ENCODE results near the gene KCNJ6.

KCNJ6 gene

GRCh38 chr21:37620401-37620800 lies 295.9 kb downstream of the KCNJ6 start:
- no peak overlapping the region for H3K23ac ChIP-seq (ENCODE audit: low read length in 2 of 2)
- no peak overlapping the region for H3K27ac ChIP-seq (ENCODE audit: low read length, poor library complexity, severe bottlenecking)
- DNase-seq: no peak
- no peaks in the 10 kb centered on the region for H3K9me3 ChIP-seq (ENCODE audit: control insufficient read depth, low read length)
- no peak overlapping the region for H2BK15ac ChIP-seq (ENCODE audit: low read depth, poor library complexity, severe bottlenecking)
- no peak overlapping the region for H2BK12ac ChIP-seq (ENCODE audit: low read length in 2 of 2)
- no peak overlapping the region for H2AFZ ChIP-seq (ENCODE audit: low read depth, low read length)
- H3K18ac ChIP-seq (ENCODE audit: low read depth in 1 of 2, low read length in 2 of 2): no peak overlapping the region
- no peaks in the 10 kb centered on the region for H3K4me1 ChIP-seq (ENCODE audit: control insufficient read depth, insufficient read depth, low read depth, low read length)
- H3K14ac ChIP-seq (ENCODE audit: low read length in 2 of 2): no peak overlapping the region
- no peak overlapping the region for H3K4ac ChIP-seq (ENCODE audit: low read depth in 1 of 2, low read length in 2 of 2)
- no peaks in the 10 kb centered on the region for H3K79me1 ChIP-seq (replicated peaks; ENCODE audit: low read length, poor library complexity, severe bottlenecking)
- H3K4me3 ChIP-seq (ENCODE audit: insufficient read depth in 1 of 2, low read depth in 1 of 2, low read length in 2 of 2): no peak overlapping the region
- no peak overlapping the region for H4K91ac ChIP-seq (ENCODE audit: low read length)
- H3K9ac ChIP-seq (ENCODE audit: low read length): no peak overlapping the region
- H4K8ac ChIP-seq (ENCODE audit: low read length): no peak overlapping the region
- no peak overlapping the region for H2BK120ac ChIP-seq (ENCODE audit: low read depth, low read length)
- no peak overlapping the region for H2BK5ac ChIP-seq (ENCODE audit: low read depth, low read length, poor library complexity, severe bottlenecking)
- peaks cover 0 to 8% of the 10 kb centered on the region in 2 experiments for H3K36me3 ChIP-seq (ENCODE audit: control insufficient read depth in 1 of 2, insufficient read depth in 2 of 2, low read depth in 1 of 2, low read length in 2 of 2)
- H2AK5ac ChIP-seq (ENCODE audit: low read length, severe bottlenecking): no peak overlapping the region
- no peak overlapping the region for H3K4me2 ChIP-seq (ENCODE audit: low read length, poor library complexity, severe bottlenecking)
- H3K27me3 ChIP-seq (ENCODE audit: control insufficient read depth in 1 of 2, insufficient read depth in 1 of 2, low read length in 2 of 2): peaks cover 0 to 22% of the 10 kb centered on the region in 2 experiments

- Histone ChIP-seq H3K4me2 (ENCODE audit: low read length, poor library complexity, severe bottlenecking) (no peak overlapping the region), H3K9ac (ENCODE audit: low read length) (no peak overlapping the region), H3K9me3 (ENCODE audit: control insufficient read depth, low read length) (no peaks in the 10 kb centered on the region), H3K23ac (ENCODE audit: low read length in 2 of 2) (no peak overlapping the region), H3K79me1 (replicated peaks; ENCODE audit: low read length, poor library complexity, severe bottlenecking) (no peaks in the 10 kb centered on the region), H3K36me3 (ENCODE audit: control insufficient read depth in 1 of 2, insufficient read depth in 2 of 2, low read depth in 1 of 2, low read length in 2 of 2) (peaks cover 0 to 8% of the 10 kb centered on the region in 2 experiments), H3K18ac (ENCODE audit: low read depth in 1 of 2, low read length in 2 of 2) (no peak overlapping the region), H2BK15ac (ENCODE audit: low read depth, poor library complexity, severe bottlenecking) (no peak overlapping the region), H2BK120ac (ENCODE audit: low read depth, low read length) (no peak overlapping the region), H3K14ac (ENCODE audit: low read length in 2 of 2) (no peak overlapping the region), H4K91ac (ENCODE audit: low read length) (no peak overlapping the region), H3K27ac (ENCODE audit: low read length, poor library complexity, severe bottlenecking) (no peak overlapping the region), H2BK12ac (ENCODE audit: low read length in 2 of 2) (no peak overlapping the region), H4K8ac (ENCODE audit: low read length) (no peak overlapping the region), H3K4me3 (ENCODE audit: insufficient read depth in 1 of 2, low read depth in 1 of 2, low read length in 2 of 2) (no peak overlapping the region), H3K27me3 (ENCODE audit: control insufficient read depth in 1 of 2, insufficient read depth in 1 of 2, low read length in 2 of 2) (peaks cover 0 to 22% of the 10 kb centered on the region in 2 experiments), H3K4me1 (ENCODE audit: control insufficient read depth, insufficient read depth, low read depth, low read length) (no peaks in the 10 kb centered on the region), H3K4ac (ENCODE audit: low read depth in 1 of 2, low read length in 2 of 2) (no peak overlapping the region), H2AFZ (ENCODE audit: low read depth, low read length) (no peak overlapping the region), H2AK5ac (ENCODE audit: low read length, severe bottlenecking) (no peak overlapping the region), H2BK5ac (ENCODE audit: low read depth, low read length, poor library complexity, severe bottlenecking) (no peak overlapping the region)
- DNase-seq: no peak
- WGBS: 92% methylated on average over 7 of the region's 7 CpGs
Measured at GRCh38 chr21:37619464-37619974, 296.7 kb downstream of the KCNJ6 start.

- 85% methylated on average over 5 of the region's 7 CpGs for WGBS
Measured at GRCh38 chr21:37618081-37618480, 298.2 kb downstream of the KCNJ6 start.

GRCh38 chr21:37615962-37616361 lies 300.3 kb downstream of the KCNJ6 start:
- Histone ChIP-seq H4K91ac (ENCODE audit: low read length) (no peak overlapping the region), H3K27me3 (ENCODE audit: control insufficient read depth in 1 of 2, insufficient read depth in 1 of 2, low read length in 2 of 2) (peaks cover 0 to 18% of the 10 kb centered on the region in 2 experiments), H3K14ac (ENCODE audit: low read length in 2 of 2) (no peak overlapping the region), H4K8ac (ENCODE audit: low read length) (no peak overlapping the region), H3K27ac (ENCODE audit: low read length, poor library complexity, severe bottlenecking) (no peak overlapping the region), H3K4me3 (ENCODE audit: insufficient read depth in 1 of 2, low read depth in 1 of 2, low read length in 2 of 2) (no peak overlapping the region), H2BK12ac (ENCODE audit: low read length in 2 of 2) (no peak overlapping the region), H2BK120ac (ENCODE audit: low read depth, low read length) (no peak overlapping the region), H2BK5ac (ENCODE audit: low read depth, low read length, poor library complexity, severe bottlenecking) (no peak overlapping the region), H2AFZ (ENCODE audit: low read depth, low read length) (no peak overlapping the region), H3K9ac (ENCODE audit: low read length) (no peak overlapping the region), H3K4me2 (ENCODE audit: low read length, poor library complexity, severe bottlenecking) (no peak overlapping the region), H3K18ac (ENCODE audit: low read depth in 1 of 2, low read length in 2 of 2) (no peak overlapping the region), H2AK5ac (ENCODE audit: low read length, severe bottlenecking) (no peak overlapping the region), H3K4ac (ENCODE audit: low read depth in 1 of 2, low read length in 2 of 2) (no peak overlapping the region), H3K9me3 (ENCODE audit: control insufficient read depth, low read length) (no peaks in the 10 kb centered on the region), H3K4me1 (ENCODE audit: control insufficient read depth, insufficient read depth, low read depth, low read length) (no peaks in the 10 kb centered on the region), H3K79me1 (replicated peaks; ENCODE audit: low read length, poor library complexity, severe bottlenecking) (no peaks in the 10 kb centered on the region), H3K36me3 (ENCODE audit: control insufficient read depth in 1 of 2, insufficient read depth in 2 of 2, low read depth in 1 of 2, low read length in 2 of 2) (peaks cover 0 to 5% of the 10 kb centered on the region in 2 experiments), H2BK15ac (ENCODE audit: low read depth, poor library complexity, severe bottlenecking) (no peak overlapping the region), H3K23ac (ENCODE audit: low read length in 2 of 2) (no peak overlapping the region)
- no peak for DNase-seq
- 88% methylated on average over 6 of the region's 6 CpGs for WGBS

More at GRCh38 chr21:37618081-37618480, 298.2 kb downstream of the KCNJ6 start:
- Histone ChIP-seq H3K27me3 (ENCODE audit: control insufficient read depth in 1 of 2, insufficient read depth in 1 of 2, low read length in 2 of 2) (peaks cover 0 to 12% of the 10 kb centered on the region in 2 experiments), H3K14ac (ENCODE audit: low read length in 2 of 2) (no peak overlapping the region), H3K9me3 (ENCODE audit: control insufficient read depth, low read length) (no peaks in the 10 kb centered on the region), H3K36me3 (ENCODE audit: control insufficient read depth in 1 of 2, insufficient read depth in 2 of 2, low read depth in 1 of 2, low read length in 2 of 2) (peaks cover 0 to 8% of the 10 kb centered on the region in 2 experiments), H2BK15ac (ENCODE audit: low read depth, poor library complexity, severe bottlenecking) (no peak overlapping the region), H2AK5ac (ENCODE audit: low read length, severe bottlenecking) (no peak overlapping the region), H2BK120ac (ENCODE audit: low read depth, low read length) (no peak overlapping the region), H2AFZ (ENCODE audit: low read depth, low read length) (no peak overlapping the region), H3K4ac (ENCODE audit: low read depth in 1 of 2, low read length in 2 of 2) (no peak overlapping the region), H2BK5ac (ENCODE audit: low read depth, low read length, poor library complexity, severe bottlenecking) (no peak overlapping the region), H3K4me2 (ENCODE audit: low read length, poor library complexity, severe bottlenecking) (no peak overlapping the region), H3K9ac (ENCODE audit: low read length) (no peak overlapping the region), H3K23ac (ENCODE audit: low read length in 2 of 2) (no peak overlapping the region), H3K4me1 (ENCODE audit: control insufficient read depth, insufficient read depth, low read depth, low read length) (no peaks in the 10 kb centered on the region), H2BK12ac (ENCODE audit: low read length in 2 of 2) (no peak overlapping the region), H3K18ac (ENCODE audit: low read depth in 1 of 2, low read length in 2 of 2) (no peak overlapping the region), H4K8ac (ENCODE audit: low read length) (no peak overlapping the region), H3K27ac (ENCODE audit: low read length, poor library complexity, severe bottlenecking) (no peak overlapping the region), H3K79me1 (replicated peaks; ENCODE audit: low read length, poor library complexity, severe bottlenecking) (no peaks in the 10 kb centered on the region), H4K91ac (ENCODE audit: low read length) (no peak overlapping the region), H3K4me3 (ENCODE audit: insufficient read depth in 1 of 2, low read depth in 1 of 2, low read length in 2 of 2) (no peak overlapping the region)
- no peak for DNase-seq

Measured in mesenchymal stem cell (in vitro differentiated cells and primary cell).